ENCODE data around the gene CD151. TPM values are rescaled to one million over a fixed set of nuclear protein-coding genes. Genes with fewer than 3 reads are reported as not detected.

The CD151 gene
- total RNA-seq, 4 donors from 2014 or later, result 307 to 1,070 (median 520) TPM

DNA sequence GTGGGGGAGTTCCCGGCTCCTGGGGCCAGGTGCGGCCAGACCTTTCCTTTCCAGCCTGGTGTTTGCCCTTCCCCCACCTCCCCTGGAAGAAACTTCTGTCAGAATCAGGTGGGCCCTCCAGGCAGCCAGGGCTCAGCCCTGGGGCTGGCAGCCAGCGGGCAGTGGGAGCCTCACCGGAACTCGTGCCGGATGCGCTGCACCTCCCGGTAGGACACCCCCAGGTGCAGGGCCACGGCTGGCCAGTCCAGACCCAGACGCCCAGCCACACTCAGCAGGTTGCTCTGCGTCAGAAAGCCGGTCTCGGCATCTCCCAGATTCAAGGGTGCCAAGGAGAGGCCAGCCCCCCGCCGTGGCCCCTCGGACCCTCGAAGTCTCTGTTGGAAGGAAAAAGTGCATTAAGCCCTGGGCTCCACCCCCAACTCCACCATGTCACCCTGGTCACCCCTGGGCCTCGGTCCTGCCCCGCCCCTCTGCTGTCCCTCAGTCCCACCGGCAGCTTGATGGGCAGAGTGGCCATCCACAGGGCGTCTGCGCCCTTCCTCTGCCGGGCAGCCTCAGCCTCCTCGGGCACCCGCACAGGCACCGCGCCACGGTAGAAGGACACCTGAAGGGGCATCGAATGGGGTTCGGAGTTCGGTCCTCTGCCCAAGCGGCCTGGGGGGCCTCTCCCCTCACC, 33.0 kb upstream of the CD151 start:
- TF ChIP-seq, protein P1, sequence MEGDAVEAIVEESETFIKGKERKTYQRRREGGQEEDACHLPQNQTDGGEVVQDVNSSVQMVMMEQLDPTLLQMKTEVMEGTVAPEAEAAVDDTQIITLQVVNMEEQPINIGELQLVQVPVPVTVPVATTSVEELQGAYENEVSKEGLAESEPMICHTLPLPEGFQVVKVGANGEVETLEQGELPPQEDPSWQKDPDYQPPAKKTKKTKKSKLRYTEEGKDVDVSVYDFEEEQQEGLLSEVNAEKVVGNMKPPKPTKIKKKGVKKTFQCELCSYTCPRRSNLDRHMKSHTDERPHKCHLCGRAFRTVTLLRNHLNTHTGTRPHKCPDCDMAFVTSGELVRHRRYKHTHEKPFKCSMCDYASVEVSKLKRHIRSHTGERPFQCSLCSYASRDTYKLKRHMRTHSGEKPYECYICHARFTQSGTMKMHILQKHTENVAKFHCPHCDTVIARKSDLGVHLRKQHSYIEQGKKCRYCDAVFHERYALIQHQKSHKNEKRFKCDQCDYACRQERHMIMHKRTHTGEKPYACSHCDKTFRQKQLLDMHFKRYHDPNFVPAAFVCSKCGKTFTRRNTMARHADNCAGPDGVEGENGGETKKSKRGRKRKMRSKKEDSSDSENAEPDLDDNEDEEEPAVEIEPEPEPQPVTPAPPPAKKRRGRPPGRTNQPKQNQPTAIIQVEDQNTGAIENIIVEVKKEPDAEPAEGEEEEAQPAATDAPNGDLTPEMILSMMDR (IDR thresholded peaks at IDR 0.05; ENCODE audit: low read depth), result no peak

- TF ChIP-seq, protein P1 (IDR thresholded peaks at IDR 0.05; ENCODE audit: low read depth), result no peak
Measured at GRCh38 chr11:800473-800872, 32.3 kb upstream of the CD151 start.

GRCh38 chr11:801097-801780, 31.5 kb upstream of the CD151 start:
- TF ChIP-seq, protein P1 (IDR thresholded peaks at IDR 0.05; ENCODE audit: low read depth), result no peak

DNA sequence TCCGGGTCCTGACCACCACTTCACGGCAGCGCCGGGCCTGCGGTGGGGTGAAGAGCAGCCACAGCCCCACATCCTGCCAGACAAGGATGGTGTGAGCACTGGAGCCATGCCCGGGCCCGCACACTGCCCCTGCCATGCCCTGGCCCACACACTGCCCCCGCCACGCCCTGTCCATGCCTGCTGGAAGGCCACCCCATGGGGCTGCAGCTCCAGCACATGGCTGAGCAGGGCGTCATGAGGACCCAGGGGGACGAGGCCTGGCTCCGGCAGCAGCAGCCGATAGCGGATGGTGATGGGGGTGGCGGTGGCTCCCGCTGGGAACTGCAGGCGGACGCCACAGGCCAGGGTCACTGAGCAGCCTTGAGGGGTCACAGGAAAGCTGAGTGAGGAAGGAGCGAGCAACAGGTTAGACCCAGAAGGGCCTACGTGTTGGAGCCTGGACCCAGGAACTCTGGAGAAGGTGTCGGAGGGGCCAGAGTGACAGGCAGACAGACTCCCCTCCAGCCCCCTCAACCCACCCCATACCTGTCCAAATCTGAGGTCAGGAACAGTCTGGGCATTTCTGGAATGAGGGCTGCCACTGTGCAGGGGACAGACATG, 30.6 kb upstream of the CD151 start:
- TF ChIP-seq, protein P1 (IDR thresholded peaks at IDR 0.05; ENCODE audit: low read depth), result no peak

DNA sequence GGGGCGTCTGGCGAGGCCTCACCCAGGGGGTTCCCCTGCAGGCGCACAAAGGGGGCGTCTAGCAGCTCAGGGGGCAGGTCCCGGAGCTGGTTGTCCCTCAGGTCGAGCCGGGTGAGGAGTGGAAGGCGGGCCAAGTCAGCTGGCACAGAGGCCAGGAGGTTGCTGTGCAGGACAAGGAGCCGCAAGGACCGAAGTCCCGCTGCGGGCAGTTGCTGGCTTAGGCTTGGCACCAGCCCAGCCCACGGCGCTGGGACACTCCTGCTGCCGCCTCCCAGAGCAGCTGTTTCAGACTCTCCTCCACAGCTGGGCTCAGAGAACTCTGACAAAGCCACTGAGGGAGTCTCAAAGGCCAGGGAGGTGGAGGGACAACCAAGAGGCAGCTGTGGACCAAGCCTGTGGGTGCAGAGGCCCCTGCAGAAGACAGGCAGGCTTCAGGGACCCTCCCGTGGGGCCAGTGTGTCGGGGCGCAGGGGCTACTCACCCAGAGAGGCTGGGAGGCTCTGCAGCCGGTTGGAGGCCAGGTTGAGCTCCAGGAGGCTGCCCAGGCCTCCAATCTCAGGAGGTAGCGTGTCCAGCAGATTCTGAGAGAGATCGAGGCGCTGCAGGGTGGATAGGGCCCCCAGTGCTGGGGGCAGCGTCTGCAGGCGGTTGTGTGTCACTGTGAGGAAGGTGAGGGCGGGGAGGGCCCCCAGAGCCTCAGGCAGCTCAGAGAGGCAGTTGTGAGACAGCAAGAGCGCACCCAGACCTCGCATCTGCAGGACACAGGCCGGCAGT, 29.9 kb upstream of the CD151 start:
- TF ChIP-seq, protein P1 (IDR thresholded peaks at IDR 0.05; ENCODE audit: low read depth), result no peak

- TF ChIP-seq, protein P1 (IDR thresholded peaks at IDR 0.05; ENCODE audit: low read depth), result no peak
Measured at GRCh38 chr11:803467-803742, 29.3 kb upstream of the CD151 start.

Data from subcutaneous adipose tissue (tissue), 4 donors.